ENCODE data around the gene CPNE5. TPM values are rescaled to one million over a fixed set of nuclear protein-coding genes. Genes with fewer than 3 reads are reported as not detected.

Gene CPNE5
- total RNA-seq, 1 donor from 2014 or later, result 0.24 TPM

DNA sequence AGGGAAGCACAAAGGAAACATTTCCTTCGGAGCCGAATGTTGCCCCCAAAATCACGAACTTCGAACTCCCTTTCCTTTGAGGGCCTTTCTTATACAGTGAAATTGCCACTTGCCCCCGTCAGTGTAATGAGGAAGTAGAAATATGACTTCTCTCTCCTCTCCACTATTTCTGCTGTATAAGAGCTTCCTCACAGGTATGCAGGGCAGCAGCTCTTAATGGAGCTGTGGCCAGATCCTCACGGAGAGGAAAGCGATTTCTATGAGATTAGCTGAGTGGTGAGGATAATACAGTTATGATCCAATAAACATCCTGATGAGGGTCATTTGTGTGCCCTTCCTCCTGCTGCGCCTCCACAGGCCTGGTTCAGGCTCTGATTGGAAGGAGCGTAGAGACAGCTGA is 10.8 kb upstream of the CPNE5 start:
- no peak for DNase-seq (ENCODE audit: low spot score, unreplicated experiment)
- TF ChIP-seq, protein P1, sequence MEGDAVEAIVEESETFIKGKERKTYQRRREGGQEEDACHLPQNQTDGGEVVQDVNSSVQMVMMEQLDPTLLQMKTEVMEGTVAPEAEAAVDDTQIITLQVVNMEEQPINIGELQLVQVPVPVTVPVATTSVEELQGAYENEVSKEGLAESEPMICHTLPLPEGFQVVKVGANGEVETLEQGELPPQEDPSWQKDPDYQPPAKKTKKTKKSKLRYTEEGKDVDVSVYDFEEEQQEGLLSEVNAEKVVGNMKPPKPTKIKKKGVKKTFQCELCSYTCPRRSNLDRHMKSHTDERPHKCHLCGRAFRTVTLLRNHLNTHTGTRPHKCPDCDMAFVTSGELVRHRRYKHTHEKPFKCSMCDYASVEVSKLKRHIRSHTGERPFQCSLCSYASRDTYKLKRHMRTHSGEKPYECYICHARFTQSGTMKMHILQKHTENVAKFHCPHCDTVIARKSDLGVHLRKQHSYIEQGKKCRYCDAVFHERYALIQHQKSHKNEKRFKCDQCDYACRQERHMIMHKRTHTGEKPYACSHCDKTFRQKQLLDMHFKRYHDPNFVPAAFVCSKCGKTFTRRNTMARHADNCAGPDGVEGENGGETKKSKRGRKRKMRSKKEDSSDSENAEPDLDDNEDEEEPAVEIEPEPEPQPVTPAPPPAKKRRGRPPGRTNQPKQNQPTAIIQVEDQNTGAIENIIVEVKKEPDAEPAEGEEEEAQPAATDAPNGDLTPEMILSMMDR (IDR thresholded peaks at IDR 0.05; ENCODE audit: unreplicated experiment), result no peak
- peaks cover 31% of the 10 kb centered on the region for H3K27me3 Mint-ChIP-seq
- peaks cover 12% of the 10 kb centered on the region for H3K4me1 Mint-ChIP-seq (ENCODE audit: low read depth)
- no peak overlapping the region for H3K4me3 Mint-ChIP-seq (ENCODE audit: low read depth)
- no peak overlapping the region for H3K27ac Mint-ChIP-seq
- peaks cover 5% of the 10 kb centered on the region for H3K36me3 Mint-ChIP-seq (ENCODE audit: insufficient read depth)
- no peaks in the 10 kb centered on the region for H3K9me3 Mint-ChIP-seq (ENCODE audit: low read depth)

DNA sequence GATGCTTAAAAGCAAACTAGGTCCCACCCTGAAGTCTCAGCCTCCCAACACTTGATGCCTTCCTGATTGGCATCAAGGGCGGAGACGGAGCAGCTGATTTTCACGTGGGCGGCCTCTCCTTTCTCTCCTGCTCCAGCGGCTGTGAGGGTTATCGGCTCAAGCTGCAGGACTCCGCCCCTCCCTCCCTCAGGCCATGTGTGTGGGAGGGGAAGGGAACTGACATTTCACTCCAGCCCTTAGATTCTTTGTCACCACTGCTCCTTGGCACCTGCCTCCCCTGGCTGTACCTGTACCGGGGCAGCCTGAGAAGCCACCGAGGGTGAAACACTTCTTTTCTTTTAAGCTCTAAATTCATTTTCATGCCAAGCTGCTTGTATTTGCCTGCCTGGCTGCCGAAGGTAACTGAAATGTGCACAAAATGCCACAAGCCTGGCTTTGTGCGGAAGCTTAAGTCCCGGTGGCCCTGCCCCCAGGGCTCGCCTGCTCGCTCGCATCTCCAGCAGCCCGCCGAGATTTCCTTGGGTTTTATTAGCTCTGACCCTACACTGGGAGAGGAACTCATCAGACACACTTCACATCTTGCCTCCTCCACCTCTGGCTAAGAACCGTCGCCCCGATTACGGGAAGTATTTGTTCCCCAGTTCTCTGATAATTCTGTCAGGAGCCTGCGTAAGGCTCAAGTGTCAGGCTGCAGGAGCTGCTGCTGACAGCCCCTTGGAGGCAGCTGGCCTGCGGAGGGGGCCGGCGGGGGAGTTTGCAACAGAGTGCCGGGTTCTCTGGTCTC is 9.6 kb upstream of the CPNE5 start:
- TF ChIP-seq, protein P1 (IDR thresholded peaks at IDR 0.05; ENCODE audit: unreplicated experiment), result no peak
- Mint-ChIP-seq H3K36me3 (ENCODE audit: insufficient read depth) (peaks cover 5% of the 10 kb centered on the region), H3K4me3 (ENCODE audit: low read depth) (peak overlapping the region; percentile 64), H3K27me3 (peaks cover 43% of the 10 kb centered on the region), H3K27ac (peak overlapping the region; percentile 86), H3K4me1 (ENCODE audit: low read depth) (peaks cover 12% of the 10 kb centered on the region), H3K9me3 (ENCODE audit: low read depth) (no peaks in the 10 kb centered on the region)
- peak; percentile 33 for DNase-seq (ENCODE audit: low spot score, unreplicated experiment)

DNA sequence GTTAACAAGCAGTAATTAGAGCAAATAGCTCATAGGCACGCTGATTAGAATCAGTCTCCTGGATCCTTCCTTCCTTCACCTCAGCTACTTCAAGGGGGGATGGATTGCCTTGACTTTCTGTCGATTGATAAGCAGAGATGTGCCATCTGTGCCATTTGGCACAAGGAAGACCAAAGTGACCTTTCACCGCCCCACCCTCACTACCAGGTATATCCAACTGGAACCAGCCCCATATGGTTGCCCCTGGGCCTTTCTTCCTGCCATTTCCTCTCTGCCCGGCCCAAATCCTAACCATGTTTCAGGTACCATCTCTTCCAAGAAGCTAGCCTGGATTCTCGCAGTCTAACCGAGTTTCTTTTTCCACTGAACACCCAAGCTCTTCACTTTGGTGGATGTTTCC is 8.7 kb upstream of the CPNE5 start:
- DNase-seq (ENCODE audit: low spot score, unreplicated experiment), result no peak
- TF ChIP-seq, protein P1 (IDR thresholded peaks at IDR 0.05; ENCODE audit: unreplicated experiment), result no peak
- Mint-ChIP-seq H3K27me3 (peaks cover 50% of the 10 kb centered on the region), H3K9me3 (ENCODE audit: low read depth) (no peaks in the 10 kb centered on the region), H3K27ac (no peak overlapping the region), H3K4me3 (ENCODE audit: low read depth) (no peak overlapping the region), H3K36me3 (ENCODE audit: insufficient read depth) (no peaks in the 10 kb centered on the region), H3K4me1 (ENCODE audit: low read depth) (peaks cover 12% of the 10 kb centered on the region)

DNA sequence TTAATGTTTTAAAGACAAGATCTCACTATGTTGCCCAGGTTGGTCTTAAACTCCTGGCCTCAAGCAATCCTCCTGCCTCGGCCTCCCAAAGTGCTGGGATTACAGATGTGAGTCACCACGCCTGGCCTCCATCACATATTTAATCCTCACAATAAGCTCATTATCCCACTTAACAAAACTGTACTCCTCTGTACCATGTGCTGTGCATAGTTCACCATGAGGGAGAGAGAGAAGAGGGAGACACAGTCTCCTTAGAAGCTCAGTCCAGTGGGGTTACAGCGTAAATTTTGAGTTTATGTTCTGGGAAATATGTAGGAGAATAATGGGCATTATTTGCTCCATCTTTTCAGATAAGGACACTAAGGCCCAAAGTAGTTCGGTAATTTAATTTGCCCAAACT is 7.9 kb upstream of the CPNE5 start:
- peaks cover 12% of the 10 kb centered on the region for H3K4me1 Mint-ChIP-seq (ENCODE audit: low read depth)

DNA sequence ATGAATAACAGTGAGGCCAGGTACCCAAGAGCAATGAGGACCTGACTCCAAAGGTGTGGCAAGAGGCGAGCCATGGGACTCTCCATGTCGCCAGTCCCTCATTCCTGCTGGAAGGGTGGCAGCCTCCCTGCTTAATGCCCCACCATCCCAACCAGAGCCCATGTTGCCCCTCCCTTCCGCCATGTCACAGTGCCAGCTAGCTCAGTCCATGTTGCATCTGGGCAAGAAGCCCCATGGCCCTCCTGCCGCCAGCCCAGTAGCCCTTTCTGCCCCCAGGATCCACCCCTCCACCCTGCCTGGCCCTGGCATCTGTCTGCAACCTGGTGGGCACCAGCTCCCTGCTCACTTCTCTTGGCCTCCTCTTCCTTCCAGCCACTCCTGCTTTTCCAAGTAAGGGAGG is 6.0 kb upstream of the CPNE5 start:
- H3K4me3 Mint-ChIP-seq (ENCODE audit: low read depth), result no peak overlapping the region
- peaks cover 71% of the 10 kb centered on the region for H3K27me3 Mint-ChIP-seq
- TF ChIP-seq, protein P1 (IDR thresholded peaks at IDR 0.05; ENCODE audit: unreplicated experiment), result no peak
- H3K27ac Mint-ChIP-seq, result no peak overlapping the region
- H3K36me3 Mint-ChIP-seq (ENCODE audit: insufficient read depth), result no peaks in the 10 kb centered on the region
- no peaks in the 10 kb centered on the region for H3K9me3 Mint-ChIP-seq (ENCODE audit: low read depth)
- no peak for DNase-seq (ENCODE audit: low spot score, unreplicated experiment)
- H3K4me1 Mint-ChIP-seq (ENCODE audit: low read depth), result peaks cover 18% of the 10 kb centered on the region

More for the DNA sequence above, 7.9 kb upstream of the CPNE5 start:
- TF ChIP-seq, protein P1 (IDR thresholded peaks at IDR 0.05; ENCODE audit: unreplicated experiment), result no peak
- H3K36me3 Mint-ChIP-seq (ENCODE audit: insufficient read depth), result no peaks in the 10 kb centered on the region
- no peak overlapping the region for H3K4me3 Mint-ChIP-seq (ENCODE audit: low read depth)
- no peak for DNase-seq (ENCODE audit: low spot score, unreplicated experiment)
- no peak overlapping the region for H3K27ac Mint-ChIP-seq
- H3K9me3 Mint-ChIP-seq (ENCODE audit: low read depth), result no peaks in the 10 kb centered on the region
- peaks cover 57% of the 10 kb centered on the region for H3K27me3 Mint-ChIP-seq
